GM19193 (cell line): ENCODE measurements around the gene SHISAL1.

Source experiments
- POLR2A ChIP-seq: IDR thresholded peaks from 4 replicates; pipeline ENCODE4 v1.6.1; 2011; ENCODE audit not compliant: insufficient read depth, insufficient read length; ENCODE audit errors: extremely low read depth

Gene SHISAL1

DNA sequence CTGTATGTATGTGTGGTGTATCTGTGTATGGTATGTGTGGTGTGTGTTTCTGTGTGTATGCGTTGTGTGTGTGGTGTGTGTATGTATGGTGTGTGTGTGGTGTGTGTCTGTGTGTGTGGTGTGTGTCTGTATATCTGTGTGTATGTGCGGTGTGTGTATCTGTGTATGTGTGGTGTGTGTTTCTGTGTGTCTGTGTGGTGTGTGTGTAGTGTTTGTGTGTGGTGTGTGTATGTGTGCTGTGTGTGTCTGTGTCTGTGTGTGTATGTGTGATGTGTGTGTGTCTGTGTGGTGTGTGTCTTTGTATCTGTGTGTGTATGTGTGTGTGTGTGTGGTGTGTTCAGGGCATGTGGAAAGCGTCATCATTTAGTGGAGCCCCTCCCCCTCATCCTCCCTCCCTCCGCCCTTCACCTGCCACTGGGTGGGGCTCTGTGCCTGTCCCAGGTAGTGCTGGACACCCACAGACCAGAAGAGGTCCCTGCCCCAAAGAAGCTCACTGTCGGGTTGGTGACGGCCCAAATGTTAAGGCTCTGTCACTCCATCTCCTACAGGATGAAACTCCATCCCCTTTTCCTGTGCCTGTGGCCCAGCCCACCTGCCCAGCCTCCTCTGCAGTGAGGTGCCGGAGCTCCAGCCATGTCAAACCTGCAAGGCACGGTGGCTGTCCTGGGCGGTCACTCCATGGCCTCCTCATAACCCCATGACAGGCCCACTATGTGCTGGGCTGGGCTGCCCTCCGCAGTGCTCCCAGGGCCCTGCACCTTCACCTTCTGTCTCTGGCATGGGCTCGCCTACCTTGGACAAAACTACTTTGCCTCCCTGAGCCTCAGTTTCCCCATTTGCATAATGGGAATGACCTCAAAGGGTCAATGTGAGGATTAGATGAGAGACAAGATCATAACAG, 23.4 kb upstream of the SHISAL1 start:
- no peak for TF ChIP-seq POLR2A

DNA sequence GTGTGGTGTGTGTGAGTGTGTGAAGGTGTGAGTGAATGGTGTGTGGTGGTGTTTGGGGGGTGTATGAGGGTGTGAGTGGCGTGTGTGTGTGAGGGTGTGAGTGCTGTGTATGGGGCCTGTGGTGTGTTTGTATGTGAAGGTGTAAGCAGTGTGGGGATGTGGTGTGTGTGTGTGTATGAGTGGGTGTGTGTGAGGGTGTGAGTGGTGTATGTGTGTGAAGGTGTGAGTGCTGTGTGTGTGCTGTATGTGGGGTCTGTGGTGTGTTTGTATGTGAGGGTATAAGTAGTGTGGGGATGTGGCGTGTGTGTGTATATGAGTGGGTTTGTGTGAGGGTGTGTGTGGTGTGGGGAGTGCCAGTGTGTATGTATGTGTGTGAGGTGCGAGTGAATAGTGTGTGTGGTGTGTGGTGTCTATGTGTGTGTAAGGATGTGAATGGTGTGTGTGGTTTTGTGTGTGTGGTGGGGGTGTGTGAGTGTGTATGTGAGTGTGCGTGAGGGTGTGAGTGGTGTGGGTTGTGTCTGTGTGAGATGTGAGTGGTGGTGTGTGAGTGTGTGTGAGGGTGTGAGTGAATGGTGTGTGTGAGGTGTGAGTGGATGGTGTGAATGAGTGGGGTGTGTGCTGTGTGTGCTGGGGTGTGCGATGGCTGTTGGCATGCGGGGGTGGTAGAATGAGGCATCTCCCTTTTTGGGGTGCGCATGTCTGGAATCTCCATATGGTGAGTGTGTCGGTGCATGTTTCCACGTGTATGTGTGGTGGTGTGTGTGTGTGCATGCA, 22.5 kb upstream of the SHISAL1 start:
- no peak for TF ChIP-seq POLR2A

DNA sequence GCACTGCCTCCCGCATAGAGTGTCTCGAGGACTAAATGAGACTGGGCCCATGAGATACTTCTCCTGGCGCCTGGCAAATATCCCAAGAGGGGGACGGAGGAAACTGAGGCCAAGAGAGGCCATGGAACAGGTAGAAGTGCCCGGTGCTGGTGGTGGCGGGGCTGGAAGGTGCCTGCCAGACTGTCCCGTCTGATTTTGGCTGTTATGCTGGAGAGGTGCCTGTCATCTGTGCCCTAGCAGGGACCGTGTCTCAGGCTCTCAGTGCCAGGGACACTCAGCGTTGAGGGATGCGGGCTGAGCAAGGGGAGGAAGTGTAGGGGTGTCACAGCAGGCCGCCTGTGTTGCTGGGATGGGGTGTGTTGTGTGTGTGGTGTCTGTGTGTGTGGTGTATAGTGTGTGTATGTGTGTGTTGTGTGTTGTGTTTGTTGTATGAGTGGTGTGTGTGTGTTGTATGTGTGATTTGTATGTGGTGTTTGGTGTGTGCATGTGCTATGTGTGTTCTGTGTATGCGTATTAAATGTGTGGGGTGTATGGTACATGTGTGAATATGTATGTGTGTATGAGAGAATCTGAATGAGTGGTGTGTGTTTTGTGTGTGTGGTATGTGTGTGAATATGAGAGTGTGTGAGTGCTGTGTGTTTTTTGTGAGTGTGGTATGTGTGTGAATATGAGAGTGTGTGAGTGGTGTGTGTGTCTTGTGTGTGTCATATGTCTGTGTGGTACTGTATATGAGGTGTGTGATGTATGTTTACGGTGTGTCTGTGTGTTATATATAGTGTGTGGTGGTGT, 21.3 kb upstream of the SHISAL1 start:
- no peak for TF ChIP-seq POLR2A

DNA sequence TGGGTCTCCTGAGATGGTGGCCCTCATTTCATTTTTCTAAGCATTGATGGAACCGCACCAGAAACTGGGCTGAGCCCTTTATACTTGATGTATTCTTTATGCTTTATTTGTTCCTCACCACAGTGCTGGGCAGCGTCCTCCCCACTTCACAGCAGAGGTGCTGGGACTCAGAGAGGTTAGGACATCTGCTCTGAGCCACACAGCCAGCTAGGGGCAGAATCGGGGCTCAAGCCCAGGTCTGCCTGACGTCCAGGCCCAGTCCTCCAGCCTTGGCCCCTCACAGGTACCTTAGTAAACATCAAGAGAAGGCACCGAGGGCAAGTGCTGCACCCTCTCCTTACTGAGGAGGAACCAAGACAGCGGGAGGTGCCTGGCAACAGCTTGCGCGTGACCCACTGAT, 20.2 kb upstream of the SHISAL1 start:
- no peak for TF ChIP-seq POLR2A

DNA sequence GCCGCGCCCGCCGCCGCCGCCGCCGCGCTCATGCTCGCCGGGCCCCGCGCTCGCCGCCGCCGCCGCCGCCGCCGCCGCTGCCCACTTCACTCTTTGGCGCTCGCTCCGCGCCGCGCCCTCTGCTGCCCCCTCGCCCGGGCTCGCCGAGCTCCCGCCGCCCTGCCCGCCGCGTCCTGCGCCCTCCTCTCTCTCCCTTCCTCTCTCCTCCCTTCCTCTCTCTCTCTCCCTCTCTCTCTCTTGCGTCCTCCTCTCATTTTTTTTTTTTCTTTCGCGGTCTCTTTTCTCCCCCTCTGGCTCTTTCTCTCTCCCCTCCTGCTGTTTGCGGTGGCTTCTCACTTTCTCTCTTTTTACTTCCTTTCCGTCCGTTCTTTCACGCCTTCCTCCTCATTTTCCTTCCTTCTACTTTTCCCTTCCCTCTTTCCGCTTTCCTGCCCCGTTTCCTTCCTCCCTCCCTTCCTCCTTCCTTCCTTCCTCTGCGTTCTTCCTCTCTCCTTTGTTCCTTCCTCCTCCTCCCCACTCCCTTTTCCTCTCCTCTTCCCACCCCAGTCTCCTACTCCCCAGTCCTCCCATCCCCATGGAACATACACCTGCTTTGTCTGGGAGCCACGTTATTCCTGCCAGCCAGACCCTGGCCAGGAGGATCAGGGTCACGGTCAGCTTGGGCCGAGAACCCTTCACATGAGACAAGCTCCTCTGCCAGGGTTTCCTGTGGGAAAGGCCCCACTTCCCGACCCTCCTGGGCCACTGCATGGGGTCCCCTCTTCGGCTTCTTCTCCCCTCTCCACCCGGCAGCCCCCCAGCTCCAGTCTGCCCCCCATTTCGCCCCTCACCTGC, 19.3 kb upstream of the SHISAL1 start:
- no peak for TF ChIP-seq POLR2A

DNA sequence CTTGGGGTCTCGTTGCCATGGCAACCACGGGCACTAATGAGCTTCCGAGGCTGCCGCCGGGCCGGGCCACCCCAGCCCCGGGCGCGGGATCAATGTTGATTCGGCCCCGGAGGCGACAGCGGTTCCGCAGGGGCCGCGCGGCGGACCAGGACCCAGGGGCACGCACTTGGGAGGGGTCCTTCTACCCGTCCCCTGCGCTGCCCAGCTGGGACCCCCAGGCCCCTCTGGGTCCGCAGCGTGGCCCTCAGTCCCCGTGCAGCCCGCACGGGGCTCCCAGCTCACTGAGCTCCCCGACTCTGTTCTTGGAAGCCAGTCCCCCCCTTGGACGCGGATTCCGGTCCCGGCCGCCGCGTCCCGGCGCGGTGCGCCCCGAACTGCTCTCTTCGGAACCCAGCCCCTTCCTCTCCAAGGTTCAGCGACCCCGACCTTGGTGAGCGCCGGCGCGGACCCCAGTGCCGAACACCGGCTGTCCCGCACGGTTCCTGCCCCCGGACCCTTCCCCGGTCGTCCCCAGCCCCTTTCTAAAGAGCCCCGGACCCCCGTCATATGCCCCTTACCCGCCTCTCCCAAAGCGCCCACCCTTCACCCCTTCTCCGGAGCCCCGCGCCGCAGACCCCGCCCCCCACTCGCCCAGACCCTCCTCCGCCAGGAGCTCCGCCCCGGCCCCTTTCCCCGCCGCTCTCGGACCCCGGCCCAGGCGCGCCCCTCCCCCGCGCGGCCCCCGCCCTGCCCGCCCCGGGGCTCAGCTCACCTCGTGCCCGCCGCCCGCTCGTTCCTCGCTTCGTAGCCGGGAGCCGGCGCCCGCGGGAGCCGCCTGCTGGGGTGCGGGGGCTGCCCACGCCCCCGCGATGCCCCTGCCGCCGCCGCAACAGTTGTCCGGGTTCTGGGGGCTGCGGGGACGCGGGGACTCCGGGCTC, 18.3 kb upstream of the SHISAL1 start:
- TF ChIP-seq POLR2A: no peak

DNA sequence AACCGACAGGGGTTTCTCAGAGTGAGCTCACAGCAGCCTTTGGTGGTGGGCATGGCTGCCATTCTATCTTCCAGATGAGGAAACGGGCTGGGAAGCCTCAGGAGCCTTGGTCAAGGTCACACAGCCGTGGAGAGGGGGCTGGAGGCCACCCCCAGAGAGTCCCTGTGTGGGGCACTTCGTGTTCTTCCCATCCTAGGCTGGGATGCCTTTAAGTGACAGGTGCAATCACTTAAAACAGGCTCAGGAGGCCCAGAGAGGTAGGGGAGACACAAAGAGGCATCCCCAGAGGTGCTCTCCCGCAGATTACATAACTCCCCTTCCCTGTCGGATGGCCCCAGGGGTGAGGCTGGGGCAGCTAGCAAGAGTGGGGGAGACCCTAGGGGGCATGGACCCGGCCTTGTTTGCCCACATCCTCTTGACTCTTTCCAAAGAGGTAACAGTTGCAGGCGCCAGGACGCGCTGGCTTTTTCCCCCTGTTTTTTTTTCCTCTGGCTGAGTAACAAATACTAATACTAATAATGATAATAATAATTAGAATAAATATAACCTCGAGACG, 17.5 kb upstream of the SHISAL1 start:
- TF ChIP-seq POLR2A: no peak

DNA sequence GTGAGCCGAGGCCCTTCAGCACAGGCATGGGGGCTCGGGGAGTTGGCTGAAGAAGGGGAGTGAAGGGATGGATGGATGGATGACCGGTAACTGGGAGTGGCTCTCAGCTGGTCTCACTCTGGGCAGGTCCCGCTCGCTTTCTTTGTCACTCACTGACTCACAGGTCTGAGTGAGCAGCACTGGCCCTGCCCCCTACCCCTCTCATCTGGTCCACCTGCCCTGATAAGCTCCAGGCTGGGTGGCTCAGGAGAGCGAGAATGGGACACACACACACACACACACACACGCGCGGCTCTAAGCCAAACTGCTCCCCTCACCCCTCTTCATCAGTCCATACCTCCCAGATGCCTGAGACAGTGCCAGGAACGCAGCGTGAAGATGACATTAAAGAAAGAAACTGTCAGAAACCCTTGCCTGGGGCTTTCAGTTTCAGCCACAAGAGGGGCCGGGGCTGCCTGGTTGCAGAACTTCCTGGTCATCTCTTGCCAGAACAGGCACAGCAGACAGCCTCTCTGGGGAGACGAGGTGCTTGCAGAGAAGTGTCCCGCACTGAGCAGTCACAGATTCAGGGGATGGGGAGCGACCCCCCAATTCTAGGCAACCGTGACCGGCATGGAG, 16.5 kb upstream of the SHISAL1 start:
- TF ChIP-seq POLR2A: no peak

DNA sequence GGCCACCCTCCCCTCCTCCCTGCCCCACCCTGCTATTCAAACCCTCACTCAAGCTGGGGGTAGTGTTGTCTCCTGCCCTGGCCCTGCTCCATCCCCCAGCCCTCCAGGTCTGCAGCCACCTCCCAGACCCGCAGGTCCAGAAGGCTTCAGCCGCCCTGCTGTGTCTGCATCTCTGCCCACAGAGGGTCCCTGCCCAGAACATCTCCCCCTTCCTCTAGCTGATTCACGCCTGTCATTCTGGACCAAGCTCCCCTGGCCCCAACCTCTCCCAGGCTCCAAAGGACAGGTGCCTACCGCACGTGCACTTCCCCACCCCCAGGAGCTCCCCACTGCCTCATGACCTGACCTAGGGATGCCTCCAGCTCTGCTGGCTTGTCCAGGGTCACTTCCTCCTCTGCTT, 16.0 kb upstream of the SHISAL1 start:
- TF ChIP-seq POLR2A: no peak

DNA sequence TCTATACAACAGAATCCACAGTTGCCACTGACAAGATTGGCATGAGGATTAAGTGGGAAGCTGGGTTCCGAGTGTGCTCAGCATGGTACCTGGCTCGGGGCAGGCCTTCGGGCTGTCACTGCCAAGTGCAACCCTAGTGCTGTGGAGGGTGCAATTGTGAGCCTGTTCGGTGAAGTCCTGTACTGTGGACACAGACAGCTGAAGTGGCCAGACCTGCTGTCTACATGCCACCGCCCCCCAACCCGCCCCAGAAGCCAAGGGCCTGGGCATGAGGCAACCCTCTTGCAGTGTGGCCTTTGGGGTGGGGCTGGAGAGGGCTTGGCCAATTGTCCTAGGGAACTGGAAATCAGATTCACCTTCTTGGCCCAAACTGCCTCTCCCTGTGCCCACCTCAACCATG, 15.6 kb upstream of the SHISAL1 start:
- TF ChIP-seq POLR2A: no peak

DNA sequence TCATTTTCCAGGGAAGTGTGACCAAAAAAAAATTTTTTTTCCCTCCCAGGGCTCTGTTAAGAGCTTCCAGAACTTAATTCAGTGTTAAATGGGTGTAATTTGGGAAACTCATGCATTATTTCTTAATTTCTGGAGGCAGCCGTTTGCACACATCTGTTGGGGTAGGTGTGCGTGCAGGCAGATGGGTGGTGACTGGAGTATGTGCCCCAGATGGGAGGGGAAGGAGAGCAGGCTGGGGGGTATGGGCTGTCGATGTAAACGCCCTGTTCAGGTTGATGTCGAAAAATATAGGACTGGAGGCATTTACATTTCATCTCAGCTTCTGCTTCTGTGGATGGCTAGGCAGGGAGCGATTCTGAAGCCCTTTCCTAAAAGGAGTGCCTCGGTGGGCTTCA, 13.7 kb upstream of the SHISAL1 start:
- no peak for TF ChIP-seq POLR2A

DNA sequence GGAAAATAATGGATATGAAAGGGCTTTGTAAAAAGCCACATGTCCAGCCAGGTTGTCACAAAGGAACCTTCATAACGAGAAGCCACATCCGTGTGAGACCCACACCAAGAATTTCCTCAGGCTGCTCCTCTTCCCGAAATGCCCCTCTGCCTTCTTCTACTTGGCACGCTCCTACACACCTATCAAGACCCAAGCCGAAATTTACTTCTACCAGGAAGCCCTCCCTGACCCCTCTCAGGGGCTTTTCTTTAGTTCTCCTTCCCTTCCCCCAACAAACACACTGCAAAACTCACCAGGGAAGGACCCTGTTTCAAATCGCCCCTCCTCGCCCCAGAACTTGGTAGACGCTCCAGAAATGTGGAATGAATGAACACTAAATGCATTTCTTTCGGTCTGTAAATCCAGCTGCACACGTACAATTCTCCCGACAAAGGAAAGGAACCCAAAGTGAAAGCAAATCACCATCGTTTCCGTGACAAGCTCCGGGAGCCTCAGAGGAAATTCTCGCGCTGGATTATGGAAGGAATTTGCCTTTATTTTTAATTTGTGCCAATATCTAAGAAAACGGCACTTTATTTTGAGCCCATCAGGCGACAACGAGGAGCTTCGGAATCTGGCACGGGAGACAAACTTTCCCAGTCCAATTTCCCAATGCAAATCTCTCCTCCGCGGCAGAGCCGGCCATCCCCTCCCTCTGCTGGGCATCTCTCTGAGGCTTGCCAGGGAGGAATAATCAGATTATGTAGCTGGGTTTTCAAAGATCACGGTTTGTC, 13.2 kb upstream of the SHISAL1 start:
- TF ChIP-seq POLR2A: no peak
